Prostate gland (tissue), 2 donors: ENCODE results near the gene CIC.

Experiments
- POLR2A ChIP-seq: fragments of 450-650 bp; IDR thresholded peaks from one replicate; pipeline ENCODE4 v1.6.1; 2016; ENCODE audit warnings: antibody characterized with exemption, mild to moderate bottlenecking
- TF ChIP-seq, protein P1 (sequence below), 4 experiments: fragments of 200-600 bp in 2 of 4; fragments of 450-650 bp in 2 of 4; sonication (generic) in 2 of 4; IDR thresholded peaks; 1 replicate in 3 of 4; 2 replicates in 1 of 4; pipeline ENCODE4 v1.5.1; 2016 to 2019; ENCODE audit warnings: antibody characterized with exemption in 4 of 4, mild to moderate bottlenecking in 2 of 4, moderate library complexity in 2 of 4

DNA sequence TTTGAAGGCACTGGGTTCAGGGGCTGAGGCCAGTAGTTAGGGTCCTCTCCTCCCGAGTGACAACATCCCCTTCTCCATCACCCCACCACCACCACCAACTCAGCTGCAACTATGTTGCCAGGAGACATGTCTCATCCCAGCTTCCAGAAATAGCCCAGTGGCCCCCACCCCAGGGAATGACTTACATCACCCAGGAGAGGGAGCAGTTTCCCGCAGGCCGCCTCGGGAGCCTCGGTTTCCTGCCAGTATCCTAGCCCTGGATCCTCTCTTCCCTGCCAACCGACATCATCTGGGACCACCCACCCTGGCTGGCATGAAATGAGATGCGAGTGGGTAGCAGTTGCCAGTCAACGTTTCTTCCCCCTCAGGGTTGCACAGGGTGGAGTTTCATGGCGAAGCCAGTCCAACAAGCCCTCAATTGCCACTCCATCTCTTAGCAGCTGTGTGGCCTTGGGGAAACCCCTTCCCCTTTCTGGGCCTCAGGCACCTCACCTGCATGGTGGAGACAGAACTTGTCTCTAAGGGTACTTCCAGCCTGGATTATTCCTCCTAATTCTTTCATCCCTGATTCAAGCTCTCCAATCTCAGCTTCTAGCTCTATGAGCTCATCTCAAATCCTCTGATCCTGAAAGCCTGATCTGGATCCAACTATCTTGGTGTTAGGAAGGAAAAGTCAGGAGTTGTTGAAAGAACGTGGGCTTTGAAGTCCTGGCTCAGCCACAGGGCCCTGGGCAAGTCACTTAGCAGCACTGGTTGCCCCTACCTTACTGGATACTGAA lies 22.7 kb upstream of the CIC start:
- TF ChIP-seq, protein P1, sequence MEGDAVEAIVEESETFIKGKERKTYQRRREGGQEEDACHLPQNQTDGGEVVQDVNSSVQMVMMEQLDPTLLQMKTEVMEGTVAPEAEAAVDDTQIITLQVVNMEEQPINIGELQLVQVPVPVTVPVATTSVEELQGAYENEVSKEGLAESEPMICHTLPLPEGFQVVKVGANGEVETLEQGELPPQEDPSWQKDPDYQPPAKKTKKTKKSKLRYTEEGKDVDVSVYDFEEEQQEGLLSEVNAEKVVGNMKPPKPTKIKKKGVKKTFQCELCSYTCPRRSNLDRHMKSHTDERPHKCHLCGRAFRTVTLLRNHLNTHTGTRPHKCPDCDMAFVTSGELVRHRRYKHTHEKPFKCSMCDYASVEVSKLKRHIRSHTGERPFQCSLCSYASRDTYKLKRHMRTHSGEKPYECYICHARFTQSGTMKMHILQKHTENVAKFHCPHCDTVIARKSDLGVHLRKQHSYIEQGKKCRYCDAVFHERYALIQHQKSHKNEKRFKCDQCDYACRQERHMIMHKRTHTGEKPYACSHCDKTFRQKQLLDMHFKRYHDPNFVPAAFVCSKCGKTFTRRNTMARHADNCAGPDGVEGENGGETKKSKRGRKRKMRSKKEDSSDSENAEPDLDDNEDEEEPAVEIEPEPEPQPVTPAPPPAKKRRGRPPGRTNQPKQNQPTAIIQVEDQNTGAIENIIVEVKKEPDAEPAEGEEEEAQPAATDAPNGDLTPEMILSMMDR (IDR thresholded peaks at IDR 0.05) = peak; percentile 26 to 87 (median 66)
- no peak for TF ChIP-seq POLR2A
